ENCODE results near the gene HCAR2.

DNA sequence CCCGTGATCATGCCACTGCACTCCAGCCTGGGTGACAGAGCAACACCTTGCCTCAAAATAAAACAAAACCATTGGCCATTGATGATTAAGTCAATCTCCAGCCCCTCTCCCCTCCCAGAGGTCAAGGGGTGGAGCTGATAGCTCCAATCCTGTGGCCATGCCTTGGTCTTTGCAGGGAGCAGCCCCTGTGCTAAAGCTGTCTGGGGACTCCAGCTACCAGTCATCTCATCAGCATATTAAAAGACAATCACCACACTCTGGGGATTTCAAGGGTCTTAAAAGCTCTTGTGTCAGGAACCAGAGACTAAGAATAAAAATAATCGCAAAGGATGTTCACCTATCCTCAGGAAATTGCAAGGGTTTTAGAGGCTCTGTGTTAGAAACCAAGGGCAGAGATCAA is 30.6 kb downstream of the HCAR2 start:
- TF ChIP-seq, protein P1, sequence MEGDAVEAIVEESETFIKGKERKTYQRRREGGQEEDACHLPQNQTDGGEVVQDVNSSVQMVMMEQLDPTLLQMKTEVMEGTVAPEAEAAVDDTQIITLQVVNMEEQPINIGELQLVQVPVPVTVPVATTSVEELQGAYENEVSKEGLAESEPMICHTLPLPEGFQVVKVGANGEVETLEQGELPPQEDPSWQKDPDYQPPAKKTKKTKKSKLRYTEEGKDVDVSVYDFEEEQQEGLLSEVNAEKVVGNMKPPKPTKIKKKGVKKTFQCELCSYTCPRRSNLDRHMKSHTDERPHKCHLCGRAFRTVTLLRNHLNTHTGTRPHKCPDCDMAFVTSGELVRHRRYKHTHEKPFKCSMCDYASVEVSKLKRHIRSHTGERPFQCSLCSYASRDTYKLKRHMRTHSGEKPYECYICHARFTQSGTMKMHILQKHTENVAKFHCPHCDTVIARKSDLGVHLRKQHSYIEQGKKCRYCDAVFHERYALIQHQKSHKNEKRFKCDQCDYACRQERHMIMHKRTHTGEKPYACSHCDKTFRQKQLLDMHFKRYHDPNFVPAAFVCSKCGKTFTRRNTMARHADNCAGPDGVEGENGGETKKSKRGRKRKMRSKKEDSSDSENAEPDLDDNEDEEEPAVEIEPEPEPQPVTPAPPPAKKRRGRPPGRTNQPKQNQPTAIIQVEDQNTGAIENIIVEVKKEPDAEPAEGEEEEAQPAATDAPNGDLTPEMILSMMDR (IDR thresholded peaks at IDR 0.05; ENCODE audit: poor library complexity) = no peak
- TF ChIP-seq EZH2 (IDR thresholded peaks at IDR 0.05; ENCODE audit: borderline replicate concordance) = no peak
- TF ChIP-seq EZH2phosphoT487 (IDR thresholded peaks at IDR 0.05; ENCODE audit: low read depth, severe bottlenecking, unreplicated experiment) = no peak
